NCI-H1436 treated with DMSO at 0.1 percent for 48 hours (cell line): Measurements from ENCODE around the gene ELOVL6.
"Not testable (repeated sequence)": the region's sequence is repeated elsewhere in the genome, so short reads cannot be mapped to it uniquely, and the experiment has no call there.

Source experiments
- DNase-seq: peaks from one replicate; lab custom pipeline; 2025; lab: John Stamatoyannopoulos, UW

ELOVL6 gene

DNA sequence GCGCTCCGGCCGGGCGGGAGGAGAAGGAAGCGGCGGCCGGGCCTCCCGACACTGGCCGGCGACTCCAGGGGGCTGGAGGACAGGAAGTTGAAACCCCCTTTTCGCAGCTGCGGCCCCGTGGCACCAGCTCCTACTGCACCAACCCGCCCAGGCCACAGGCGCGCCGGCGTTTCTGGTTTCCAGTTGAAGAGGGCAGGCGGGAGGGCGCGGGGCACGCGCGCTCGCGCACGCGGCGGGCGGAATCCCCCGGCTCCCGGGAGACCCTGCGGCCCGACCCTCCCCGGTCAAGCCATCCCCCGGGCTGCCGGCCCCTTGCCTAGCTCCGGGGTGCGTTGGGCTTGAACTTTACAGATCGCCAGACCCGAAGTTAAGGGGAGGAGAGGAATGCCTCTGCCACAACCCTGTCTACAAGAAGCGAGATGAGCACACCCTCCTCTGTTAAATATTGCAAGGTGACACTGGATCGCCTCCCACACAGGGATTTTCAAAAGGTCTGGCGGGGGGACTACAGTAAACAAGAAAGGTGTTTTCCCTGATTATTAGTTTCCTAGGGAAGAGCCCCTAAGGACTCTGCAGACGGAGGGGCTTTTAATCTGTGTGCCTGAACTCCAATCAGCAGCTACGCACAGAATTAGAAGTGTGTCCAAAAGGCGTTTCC is 1.4 kb downstream of the ELOVL6 start:
- DNase-seq = no peak

DNA sequence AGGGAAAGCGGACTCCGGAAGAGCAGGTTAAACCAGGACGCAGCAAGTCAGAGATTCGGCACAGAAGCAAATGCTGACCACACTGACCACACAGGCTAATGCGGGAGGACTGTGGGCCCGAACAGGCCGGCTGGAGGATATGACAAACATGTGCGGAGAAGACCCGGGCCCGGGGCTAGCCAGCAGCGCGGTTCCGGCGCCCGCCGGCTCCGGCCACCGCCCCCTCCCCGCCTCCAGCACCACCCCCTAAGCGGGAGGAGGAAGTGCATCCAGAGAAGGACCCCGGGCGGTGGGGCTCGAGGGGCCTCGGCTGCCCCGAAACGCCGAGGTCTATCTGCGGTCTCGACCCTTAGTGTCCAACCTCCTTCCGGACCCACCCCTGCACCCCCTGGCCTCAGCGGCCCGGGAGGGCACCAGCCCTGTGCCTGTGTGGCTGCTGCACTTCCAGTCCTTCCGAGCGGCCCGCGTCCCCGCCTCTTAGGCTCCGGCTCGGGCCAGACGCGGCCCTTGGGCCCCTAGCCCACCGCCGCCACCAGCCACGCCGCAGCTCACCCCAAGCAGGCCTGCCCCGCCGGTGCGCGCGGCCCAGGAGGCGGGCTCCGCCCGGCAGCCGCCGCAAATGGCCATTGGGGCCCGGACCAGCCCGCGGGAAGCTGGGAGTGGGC is 2.1 kb downstream of the ELOVL6 start:
- DNase-seq = no peak

DNA sequence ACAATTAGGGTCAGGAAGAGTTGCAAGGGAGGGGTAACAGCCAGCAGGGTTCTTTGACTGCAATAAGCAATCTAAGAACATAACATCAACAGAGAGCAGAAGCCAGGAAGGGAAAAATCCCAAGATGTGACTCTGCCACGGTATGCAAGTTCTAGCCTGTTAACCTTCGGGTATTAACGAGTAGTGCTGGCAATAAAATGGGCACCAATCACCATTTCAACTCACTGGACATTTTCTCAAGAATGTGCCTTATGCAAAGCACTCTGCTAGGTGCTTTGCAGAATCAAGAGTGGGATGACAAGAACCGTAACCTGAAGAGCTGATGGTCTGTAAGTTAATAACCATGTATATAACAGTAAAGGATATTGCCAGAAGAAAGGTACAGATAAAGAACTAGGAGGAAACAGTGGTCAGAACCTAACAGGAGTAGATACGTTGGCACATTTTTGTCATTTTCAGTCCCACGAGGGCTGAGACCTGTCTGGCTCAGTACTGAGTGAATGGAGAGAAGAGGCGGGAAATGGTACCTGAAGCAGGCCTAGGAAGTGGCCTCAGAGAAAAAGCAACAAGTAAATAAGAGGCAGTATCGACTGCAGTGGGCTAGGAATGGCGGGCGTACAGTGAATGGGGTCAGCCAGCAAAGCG is 2.7 kb downstream of the ELOVL6 start:
- no peak for DNase-seq

DNA sequence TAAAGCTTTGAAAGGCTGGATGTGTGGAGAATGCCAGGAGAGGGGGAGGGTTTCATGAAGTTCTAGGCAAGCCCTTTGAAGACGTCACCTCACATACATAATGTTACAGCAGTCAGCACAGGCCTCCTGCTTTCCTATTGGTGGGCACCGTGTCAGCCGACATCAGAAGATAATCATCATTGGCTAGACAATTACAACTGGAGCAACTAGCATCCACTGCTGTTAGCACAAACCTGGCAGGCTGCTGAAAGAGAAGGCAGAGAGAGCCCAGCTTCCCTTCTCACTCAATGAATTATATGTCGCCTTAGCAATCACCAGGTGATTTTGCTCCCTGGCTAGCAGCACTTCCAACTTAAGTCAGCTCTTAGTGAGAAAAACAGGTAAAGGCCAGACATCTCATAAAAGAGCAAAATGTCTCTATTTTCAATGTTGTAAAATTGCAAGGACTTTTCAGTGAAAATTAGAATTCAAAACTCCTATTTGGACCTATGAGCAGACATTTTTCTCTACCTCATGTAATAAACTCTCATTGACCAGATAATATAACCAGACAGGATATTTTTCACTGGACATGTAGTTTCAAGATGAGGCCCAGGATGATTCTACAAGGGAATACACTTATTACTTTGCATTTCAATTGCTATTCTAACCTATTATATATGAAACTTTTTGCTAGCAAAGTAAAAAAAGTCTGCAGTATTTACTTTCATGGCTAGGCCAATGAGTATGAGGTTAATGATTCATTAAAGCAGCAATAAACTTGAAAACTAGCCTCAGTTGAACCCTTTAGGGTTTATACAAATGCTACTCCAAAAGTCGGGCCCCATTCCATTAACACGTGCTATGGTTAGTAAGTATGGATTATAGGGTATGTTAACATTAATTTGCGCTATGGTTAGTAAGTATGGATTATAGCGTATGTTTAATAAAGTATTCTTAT is 4.3 kb downstream of the ELOVL6 start:
- DNase-seq = peak; percentile 98

DNA sequence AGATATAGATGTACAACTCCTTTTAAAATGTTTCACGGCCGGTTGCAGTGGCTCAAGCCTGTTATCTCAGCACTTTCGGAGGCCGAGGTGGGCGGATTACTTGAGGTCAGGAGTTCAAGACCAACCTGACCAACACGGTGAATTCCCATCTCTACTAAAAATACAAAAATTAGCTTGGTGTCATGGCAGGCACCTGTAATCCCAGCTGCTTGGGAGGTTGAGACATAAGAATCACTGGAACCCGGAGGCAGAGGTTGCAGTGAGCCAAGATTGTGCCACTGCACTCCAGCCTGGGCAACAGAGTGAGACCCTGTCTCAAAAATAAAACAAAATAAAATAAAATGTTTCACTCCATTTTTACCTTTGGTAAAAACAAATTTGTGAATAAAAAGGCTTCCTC is 5.1 kb downstream of the ELOVL6 start:
- not testable (repeated sequence) for DNase-seq

DNA sequence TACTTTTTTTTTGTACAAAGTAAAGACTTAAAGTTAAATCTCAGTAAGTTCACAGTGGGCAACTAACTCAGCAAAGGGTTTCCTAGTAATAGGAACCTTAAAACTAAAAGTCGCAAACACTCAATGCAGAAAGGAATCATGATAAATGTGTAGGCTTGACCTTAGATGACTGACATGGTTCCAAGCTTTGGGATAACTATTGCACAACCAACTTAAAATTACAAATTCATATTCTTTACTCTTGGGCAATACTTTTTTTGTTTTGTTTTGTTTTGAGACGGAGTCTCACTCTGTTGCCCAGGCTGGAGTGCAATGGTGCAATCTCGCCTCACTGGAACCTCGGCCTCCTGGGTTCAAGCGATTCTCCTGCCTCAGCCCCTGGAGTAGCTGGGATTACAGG is 8.2 kb downstream of the ELOVL6 start:
- DNase-seq = no peak

DNA sequence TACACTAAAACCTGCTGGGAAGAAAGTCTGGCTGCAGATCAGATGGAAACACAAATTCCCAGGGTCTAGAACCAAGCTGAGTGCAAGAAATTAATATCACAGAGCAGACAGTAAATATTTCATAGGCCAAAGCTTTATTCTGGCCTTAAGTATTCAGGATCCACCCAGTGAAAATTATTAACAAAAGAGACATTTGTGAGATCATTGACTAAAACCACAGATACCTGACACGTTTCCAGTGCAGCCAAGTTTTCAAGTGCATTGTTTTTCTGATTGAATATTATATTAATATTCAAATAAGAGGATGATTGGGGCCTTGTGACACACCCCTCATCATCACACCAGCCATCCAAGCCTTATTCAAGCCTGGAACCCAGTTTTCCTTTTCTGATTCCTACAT is 10.3 kb downstream of the ELOVL6 start:
- DNase-seq = no peak

DNA sequence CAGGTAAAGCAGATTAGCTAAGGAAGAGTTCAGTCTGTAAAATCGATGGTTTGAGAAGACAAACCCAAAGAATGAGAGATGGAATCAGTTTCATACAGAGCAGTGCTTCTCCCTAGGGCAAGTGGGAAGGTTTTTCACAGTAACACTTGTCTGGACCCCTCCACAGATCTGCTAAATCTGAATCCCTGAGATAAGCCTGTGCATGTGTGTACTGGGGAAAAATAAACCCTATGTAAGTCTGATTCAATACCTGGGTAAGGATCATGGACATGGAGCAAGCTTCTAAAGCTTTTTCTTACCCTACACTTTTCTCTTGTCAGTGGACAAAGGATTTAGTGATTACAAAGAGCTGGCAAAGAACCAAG is 13.6 kb downstream of the ELOVL6 start:
- DNase-seq = no peak

DNA sequence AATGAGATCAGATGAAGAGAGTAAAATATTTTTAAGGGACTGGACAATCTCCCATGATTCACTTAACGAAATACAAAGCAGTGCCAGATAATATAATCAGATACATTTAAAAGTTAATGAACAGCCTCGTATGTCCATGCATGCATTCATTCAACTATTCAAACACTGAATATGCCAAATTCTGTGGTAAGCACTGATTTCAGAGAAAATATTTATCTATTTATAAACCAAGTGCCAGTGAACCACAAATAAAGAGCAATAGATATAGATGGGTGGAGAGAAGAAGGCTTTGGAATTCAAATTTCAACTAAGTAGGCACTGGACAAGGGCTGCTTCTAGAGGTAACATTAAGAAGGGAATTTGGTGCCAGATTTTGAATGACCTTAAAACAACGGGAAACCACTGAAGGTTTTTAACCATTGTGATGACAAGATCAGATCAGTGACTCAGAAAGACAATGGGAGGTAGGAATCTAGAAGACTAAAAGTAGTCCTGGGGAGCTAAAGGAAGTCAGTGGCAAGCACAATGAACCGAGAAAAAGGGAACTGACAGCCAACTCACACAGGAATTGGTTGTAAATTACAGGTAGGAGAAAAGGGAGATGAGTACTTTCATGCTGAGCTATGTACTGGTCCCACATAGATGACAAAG is 14.2 kb downstream of the ELOVL6 start:
- no peak for DNase-seq

DNA sequence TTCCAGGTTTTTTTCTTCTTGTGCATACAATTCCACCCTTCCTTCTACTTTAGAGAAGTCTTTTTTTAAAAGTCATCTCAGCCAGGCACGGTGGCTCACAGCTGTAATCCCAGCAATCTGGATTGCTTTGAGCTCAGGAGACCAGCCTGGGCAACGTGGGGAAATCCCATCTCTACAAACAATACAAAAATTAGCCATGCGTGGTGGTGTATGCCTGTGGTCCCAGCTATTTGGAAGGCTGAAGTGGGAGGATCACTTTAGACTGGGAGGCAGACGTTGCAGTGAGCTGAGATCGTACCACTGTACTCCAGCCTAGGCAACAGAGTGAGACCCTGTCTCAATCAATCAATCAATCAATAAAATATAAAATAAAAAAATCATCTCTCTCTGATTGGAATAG is 14.8 kb downstream of the ELOVL6 start:
- DNase-seq = no peak

DNA sequence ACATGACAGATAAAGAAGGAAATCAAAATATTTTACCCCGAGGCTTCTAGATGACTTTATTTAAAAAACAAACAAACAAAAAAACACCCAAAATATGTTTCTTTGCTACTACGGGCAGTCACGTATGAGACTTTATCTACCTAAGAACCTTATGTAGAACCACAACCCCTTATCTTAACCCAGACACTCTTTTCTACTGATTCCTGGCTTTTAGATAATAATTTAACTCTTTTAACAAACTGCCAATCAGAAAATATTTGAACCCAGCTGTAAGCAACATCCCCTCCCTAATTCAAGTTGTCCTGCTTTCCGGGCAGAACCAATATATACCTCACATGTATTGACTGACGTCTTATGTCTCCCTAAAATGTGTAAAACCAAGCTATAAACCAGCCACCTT is 15.4 kb downstream of the ELOVL6 start:
- DNase-seq = no peak

DNA sequence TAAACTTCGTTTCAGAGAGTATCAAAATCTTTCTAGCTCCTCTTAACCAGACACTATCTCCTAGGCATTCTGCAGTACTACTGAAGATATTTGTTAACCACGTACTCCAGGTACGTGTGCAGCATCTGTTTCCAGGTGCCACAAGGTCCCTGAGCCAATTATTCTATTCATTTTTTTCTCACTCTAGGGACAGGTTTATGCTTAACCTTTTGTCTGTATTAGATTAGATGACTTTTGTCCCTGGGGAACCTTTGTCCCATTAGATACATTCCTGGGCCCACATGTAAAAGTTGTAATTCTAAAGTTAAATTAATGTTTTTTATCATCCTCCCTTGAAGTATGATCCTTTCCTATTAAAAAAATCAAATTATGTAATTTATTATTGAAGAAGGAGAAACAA is 16.5 kb downstream of the ELOVL6 start:
- no peak for DNase-seq

DNA sequence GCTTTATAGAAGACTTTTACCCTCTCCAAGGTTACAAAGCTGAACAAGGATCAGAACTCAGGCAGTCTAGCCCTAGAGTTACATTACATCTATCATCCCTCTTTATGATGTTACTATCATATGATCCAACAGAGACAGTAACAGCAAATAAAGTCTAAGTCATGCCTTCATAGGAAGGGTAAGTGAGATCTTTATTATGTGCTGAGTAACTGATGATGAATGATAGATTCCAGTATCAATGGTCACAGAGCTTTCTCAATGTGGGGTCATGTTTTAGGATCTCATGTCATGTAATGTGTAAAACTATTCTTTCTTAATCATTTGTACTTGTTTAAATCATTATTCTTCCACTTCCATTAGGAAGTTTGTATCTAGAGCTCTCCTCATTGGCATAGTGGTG is 22.8 kb downstream of the ELOVL6 start:
- DNase-seq = no peak

DNA sequence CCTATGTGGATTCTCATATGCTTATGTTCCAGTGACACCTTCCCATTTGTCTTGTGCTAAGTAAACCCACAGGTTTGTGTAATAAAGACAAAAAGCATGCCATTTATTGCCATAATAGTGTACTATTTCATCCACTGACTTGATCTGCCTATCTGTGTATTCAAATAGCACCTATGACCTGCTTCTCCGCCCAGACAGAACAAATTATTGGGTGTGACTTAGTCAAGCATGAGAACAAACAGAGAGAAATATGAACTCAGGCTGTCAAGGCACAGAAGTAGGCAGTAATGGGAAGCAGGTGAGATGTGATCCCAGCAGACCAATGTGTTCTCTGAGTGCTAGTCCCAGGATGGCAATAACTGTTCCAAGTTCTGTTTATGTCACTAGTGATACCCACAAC is 25.4 kb downstream of the ELOVL6 start:
- DNase-seq = peak; percentile 72

DNA sequence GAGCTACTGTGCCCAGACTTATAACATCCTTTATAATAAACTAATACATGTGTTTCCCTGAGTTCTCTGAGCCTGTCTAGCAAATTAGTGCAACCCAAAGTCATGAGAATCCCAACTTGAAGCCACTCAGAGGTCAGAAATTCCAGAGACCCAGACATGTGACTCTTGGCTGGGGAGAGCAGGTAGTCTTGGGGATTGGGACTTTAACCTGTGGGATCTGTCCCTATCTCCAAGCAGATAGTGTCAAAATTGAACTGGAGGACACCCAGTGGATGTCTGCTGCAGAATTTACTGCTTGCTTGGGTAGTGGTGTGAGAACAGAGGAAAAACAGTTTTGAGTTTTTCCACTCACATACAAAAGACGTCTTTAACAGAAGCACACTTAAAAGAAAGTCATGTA is 26.4 kb downstream of the ELOVL6 start:
- no peak for DNase-seq

DNA sequence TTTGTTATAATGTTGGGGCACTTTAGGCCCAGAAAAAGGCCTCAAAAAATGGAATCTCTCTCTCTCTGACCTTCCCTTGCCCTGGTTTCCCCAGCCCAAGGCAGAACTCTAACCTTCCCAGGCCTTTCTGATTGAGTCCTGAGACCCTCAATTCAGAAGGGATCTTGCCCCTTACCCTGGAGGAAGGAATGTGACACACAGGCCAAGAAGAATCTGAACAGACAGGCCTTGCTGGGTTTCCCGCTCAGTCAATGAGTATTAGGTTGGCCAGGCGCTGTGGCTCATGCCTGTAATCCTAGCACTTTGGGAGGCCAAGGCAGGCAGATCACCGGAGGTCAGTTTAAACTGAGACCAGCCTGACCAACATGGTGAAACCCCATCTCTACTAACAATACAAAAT is 27.6 kb downstream of the ELOVL6 start:
- no peak for DNase-seq

DNA sequence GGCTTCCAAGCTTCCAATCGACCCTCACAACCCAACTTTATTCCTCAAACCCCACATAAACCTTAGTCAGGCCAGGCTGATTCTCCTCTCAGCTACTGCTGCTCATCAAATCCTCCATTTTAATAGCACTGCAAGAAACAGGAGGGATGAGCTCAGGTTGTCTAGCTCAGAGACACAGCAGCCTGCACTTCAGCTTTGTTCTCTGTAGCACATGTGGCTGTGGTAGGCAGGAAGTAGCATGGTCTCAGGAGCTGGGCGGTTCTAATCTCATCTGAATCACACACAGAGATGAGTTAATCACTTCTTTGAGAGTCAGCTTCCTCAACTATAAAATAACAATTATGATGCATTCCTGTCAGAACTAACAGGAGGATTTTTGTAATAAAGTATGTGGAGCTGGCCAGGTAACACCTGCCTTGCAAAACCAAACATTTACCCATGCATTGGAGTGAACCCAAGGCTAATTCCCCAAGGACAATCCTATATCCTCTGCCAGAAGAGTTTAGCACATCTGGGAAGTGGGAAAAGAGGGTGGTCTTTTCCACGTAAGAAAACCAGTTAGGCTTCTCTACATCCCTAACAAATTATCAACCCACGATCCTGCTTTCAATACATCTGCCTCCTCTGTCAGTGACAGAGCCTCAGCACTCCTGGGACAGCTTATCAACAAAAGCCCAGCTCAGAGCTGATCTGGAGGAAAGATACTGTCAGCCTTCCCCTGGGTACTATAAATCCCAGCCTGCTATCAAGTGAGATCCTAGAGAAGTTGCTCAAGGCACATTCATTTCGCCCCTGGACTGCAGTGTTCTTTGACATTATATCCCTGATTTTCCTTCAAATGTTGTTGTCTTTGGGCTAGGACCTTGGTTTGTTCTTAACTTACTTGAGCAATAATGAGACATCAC is 32.8 kb downstream of the ELOVL6 start:
- peak; percentile 21 for DNase-seq

DNA sequence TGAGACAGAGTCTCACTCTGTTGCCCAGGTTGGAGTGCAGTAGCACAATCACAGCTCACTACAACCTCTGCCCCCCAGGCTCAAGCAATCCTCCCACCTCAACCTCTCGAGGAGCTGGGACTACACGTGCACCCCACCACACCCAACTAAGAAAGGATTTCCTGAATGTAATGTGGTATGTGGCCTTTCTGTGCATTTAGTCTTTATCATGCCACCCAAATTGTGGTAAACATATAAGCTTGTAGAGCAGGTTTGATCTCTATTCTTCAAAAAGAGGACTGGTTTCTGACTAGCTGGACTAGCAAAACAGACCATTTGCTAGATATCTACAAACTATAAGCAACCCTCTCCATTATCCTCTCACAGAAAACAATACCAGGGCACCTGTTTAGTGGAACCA is 33.6 kb downstream of the ELOVL6 start:
- DNase-seq = no peak

DNA sequence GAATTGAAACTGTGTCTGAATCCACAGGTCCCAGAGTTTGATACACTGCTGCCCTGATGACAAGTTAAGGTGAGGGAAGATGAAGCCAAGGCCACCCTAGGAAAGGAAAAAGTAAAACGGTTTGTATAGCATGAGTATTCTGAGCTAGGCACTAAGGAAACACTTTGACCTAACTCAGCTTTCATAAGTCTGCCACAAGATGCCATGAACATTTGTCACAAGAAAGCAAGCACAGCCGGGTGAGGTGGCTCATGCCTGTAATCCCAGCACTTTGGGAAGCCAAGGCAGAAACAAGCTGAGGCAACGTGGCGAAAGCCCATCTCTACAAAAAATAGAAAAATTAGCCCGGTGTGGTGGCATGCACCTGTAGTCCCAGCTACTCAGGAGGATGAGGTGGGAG is 34.2 kb downstream of the ELOVL6 start:
- DNase-seq = no peak

DNA sequence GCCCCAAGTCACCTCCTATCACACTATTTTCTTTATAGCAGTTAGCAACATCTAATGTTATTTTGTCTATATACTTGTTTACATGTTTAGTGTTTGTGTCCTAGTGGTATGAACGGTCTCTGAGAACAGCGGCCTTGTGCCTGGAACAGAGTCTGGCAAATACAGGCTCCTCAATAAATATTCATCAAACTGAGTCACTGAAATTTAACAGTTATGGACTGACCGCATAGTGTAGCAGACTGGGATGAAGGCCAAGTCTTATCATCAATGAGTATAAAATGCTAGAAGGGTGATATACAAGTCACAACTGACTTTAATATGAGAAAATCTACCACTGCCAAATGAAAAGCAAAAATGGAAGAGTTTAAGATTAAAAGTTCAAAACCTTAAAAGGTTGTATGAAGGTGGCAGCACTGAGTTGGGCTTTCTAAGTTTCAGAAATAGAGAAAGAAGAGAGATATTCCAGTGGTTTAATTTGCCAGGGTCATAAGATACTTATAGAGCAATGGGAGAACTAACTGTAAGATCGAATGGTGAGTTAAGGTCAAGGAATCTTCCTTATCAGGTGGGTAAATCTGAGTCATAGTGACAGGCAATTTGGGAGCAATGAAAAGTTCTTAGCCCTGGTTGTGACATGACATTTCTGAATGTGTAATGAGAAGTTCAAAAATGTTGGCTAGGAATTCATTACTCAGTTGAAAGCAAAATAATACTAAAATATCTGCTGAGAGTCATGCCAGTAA is 34.9 kb downstream of the ELOVL6 start:
- DNase-seq = no peak
